IPS-15b (cell line): ENCODE measurements around the gene CXCL12.

Experiments used
- H3K27me3 ChIP-seq: one replicate; pipeline ENCODE4 v1.6.1; 2013; ENCODE audit warnings: low read length; ENCODE audit not compliant: control insufficient read depth, insufficient read depth
- H3K36me3 ChIP-seq: one replicate; pipeline ENCODE4 v1.6.1; 2013; ENCODE audit warnings: low read length; ENCODE audit not compliant: control insufficient read depth, insufficient read depth
- H3K4me1 ChIP-seq: one replicate; pipeline ENCODE4 v1.6.1; 2013; ENCODE audit warnings: mild to moderate bottlenecking, low read length; ENCODE audit not compliant: control insufficient read depth, insufficient read depth
- H3K4me3 ChIP-seq: one replicate; pipeline ENCODE4 v1.5.1; 2013; ENCODE audit warnings: low read depth, low read length
- H3K9ac ChIP-seq: one replicate; pipeline ENCODE4 v1.6.1; 2013; ENCODE audit warnings: low read depth, mild to moderate bottlenecking, low read length
- H3K9me3 ChIP-seq: one replicate; pipeline ENCODE4 v1.6.1; 2013; ENCODE audit warnings: mild to moderate bottlenecking, low read length; ENCODE audit not compliant: control insufficient read depth, insufficient read depth

CXCL12 gene

GRCh38 chr10:44354771-44355170, 30.1 kb downstream of the CXCL12 start:
- Histone ChIP-seq H3K4me3 (no peak overlapping the region), H3K9ac (no peak overlapping the region), H3K4me1 (no peaks in the 10 kb centered on the region), H3K36me3 (no peaks in the 10 kb centered on the region), H3K27me3 (no peaks in the 10 kb centered on the region), H3K9me3 (no peaks in the 10 kb centered on the region)

- Histone ChIP-seq H3K4me1 (no peaks in the 10 kb centered on the region), H3K9me3 (no peaks in the 10 kb centered on the region), H3K27me3 (no peaks in the 10 kb centered on the region), H3K4me3 (no peak overlapping the region), H3K9ac (no peak overlapping the region), H3K36me3 (no peaks in the 10 kb centered on the region)
These were observed 31.2 kb downstream of the CXCL12 start for GRCh38 chr10:44353721-44354120.

GRCh38 chr10:44353128-44353390, 31.8 kb downstream of the CXCL12 start:
- H3K27me3 ChIP-seq = no peaks in the 10 kb centered on the region
- no peaks in the 10 kb centered on the region for H3K9me3 ChIP-seq
- H3K4me1 ChIP-seq = no peaks in the 10 kb centered on the region
- H3K36me3 ChIP-seq = no peaks in the 10 kb centered on the region
- H3K9ac ChIP-seq = no peak overlapping the region
- H3K4me3 ChIP-seq = no peak overlapping the region

- Histone ChIP-seq H3K4me3 (no peak overlapping the region), H3K9ac (no peak overlapping the region), H3K27me3 (no peaks in the 10 kb centered on the region), H3K9me3 (no peaks in the 10 kb centered on the region), H3K4me1 (no peaks in the 10 kb centered on the region), H3K36me3 (no peaks in the 10 kb centered on the region)
These were observed 32.4 kb downstream of the CXCL12 start for GRCh38 chr10:44352316-44353127.

GRCh38 chr10:44348496-44348895, 36.4 kb downstream of the CXCL12 start:
- Histone ChIP-seq H3K36me3 (no peaks in the 10 kb centered on the region), H3K4me3 (no peak overlapping the region), H3K4me1 (no peaks in the 10 kb centered on the region), H3K9me3 (no peaks in the 10 kb centered on the region), H3K27me3 (no peaks in the 10 kb centered on the region), H3K9ac (no peak overlapping the region)

GRCh38 chr10:44347609-44348400, 37.1 kb downstream of the CXCL12 start:
- Histone ChIP-seq H3K9ac (no peak overlapping the region), H3K27me3 (no peaks in the 10 kb centered on the region), H3K4me1 (no peaks in the 10 kb centered on the region), H3K4me3 (no peak overlapping the region), H3K36me3 (no peaks in the 10 kb centered on the region), H3K9me3 (no peaks in the 10 kb centered on the region)

GRCh38 chr10:44344727-44345126, 40.2 kb downstream of the CXCL12 start:
- H3K9ac ChIP-seq = no peak overlapping the region
- H3K36me3 ChIP-seq = no peaks in the 10 kb centered on the region
- no peaks in the 10 kb centered on the region for H3K9me3 ChIP-seq
- H3K4me3 ChIP-seq = no peak overlapping the region
- no peaks in the 10 kb centered on the region for H3K4me1 ChIP-seq
- no peaks in the 10 kb centered on the region for H3K27me3 ChIP-seq

- Histone ChIP-seq H3K4me3 (no peak overlapping the region), H3K36me3 (no peaks in the 10 kb centered on the region), H3K9ac (no peak overlapping the region), H3K27me3 (no peaks in the 10 kb centered on the region), H3K4me1 (no peaks in the 10 kb centered on the region), H3K9me3 (no peaks in the 10 kb centered on the region)
These were observed 41.1 kb downstream of the CXCL12 start for GRCh38 chr10:44343843-44344242.

GRCh38 chr10:44341886-44342285, 43.0 kb downstream of the CXCL12 start:
- H3K9me3 ChIP-seq = no peaks in the 10 kb centered on the region

GRCh38 chr10:44340557-44340956, 44.3 kb downstream of the CXCL12 start:
- no peaks in the 10 kb centered on the region for H3K9me3 ChIP-seq
- H3K4me1 ChIP-seq = no peaks in the 10 kb centered on the region

More at GRCh38 chr10:44341886-44342285, 43.0 kb downstream of the CXCL12 start:
- Histone ChIP-seq H3K4me3 (no peak overlapping the region), H3K4me1 (no peaks in the 10 kb centered on the region), H3K36me3 (no peaks in the 10 kb centered on the region), H3K9ac (no peak overlapping the region), H3K27me3 (no peaks in the 10 kb centered on the region)

GRCh38 chr10:44339218-44339617, 45.7 kb downstream of the CXCL12 start:
- H3K36me3 ChIP-seq = no peaks in the 10 kb centered on the region
- H3K4me3 ChIP-seq = no peak overlapping the region
- no peak overlapping the region for H3K9ac ChIP-seq
- H3K27me3 ChIP-seq = no peaks in the 10 kb centered on the region
- no peaks in the 10 kb centered on the region for H3K9me3 ChIP-seq
- no peaks in the 10 kb centered on the region for H3K4me1 ChIP-seq

More at GRCh38 chr10:44340557-44340956, 44.3 kb downstream of the CXCL12 start:
- H3K9ac ChIP-seq = no peak overlapping the region
- no peaks in the 10 kb centered on the region for H3K27me3 ChIP-seq
- H3K4me3 ChIP-seq = no peak overlapping the region
- no peaks in the 10 kb centered on the region for H3K36me3 ChIP-seq

GRCh38 chr10:44337081-44337480, 47.8 kb downstream of the CXCL12 start:
- H3K9ac ChIP-seq = no peak overlapping the region
- H3K4me3 ChIP-seq = no peak overlapping the region
- no peaks in the 10 kb centered on the region for H3K4me1 ChIP-seq
- no peaks in the 10 kb centered on the region for H3K36me3 ChIP-seq
- no peaks in the 10 kb centered on the region for H3K9me3 ChIP-seq
- no peaks in the 10 kb centered on the region for H3K27me3 ChIP-seq
